ENCODE results near the gene HCN2.

The HCN2 gene

GRCh38 chr19:646779-647565 is 57.3 kb downstream of the HCN2 start:
- no peak for DNase-seq
- in situ Hi-C loops (cut with MboI; ENCODE audit: low pct_unique_long_range_greater_than_20kb, low sequenced_read_pairs), result no loop called here

- in situ Hi-C loops (cut with MboI; ENCODE audit: low pct_unique_long_range_greater_than_20kb, low sequenced_read_pairs), result no loop called here
- DNase-seq, result no peak
Measured at GRCh38 chr19:647566-648284, 58.0 kb downstream of the HCN2 start.

GRCh38 chr19:648305-648704 is 58.6 kb downstream of the HCN2 start:
- in situ Hi-C loops (cut with MboI; ENCODE audit: low pct_unique_long_range_greater_than_20kb, low sequenced_read_pairs), result no loop called here
- no peak for DNase-seq

- in situ Hi-C loops (cut with MboI; ENCODE audit: low pct_unique_long_range_greater_than_20kb, low sequenced_read_pairs), result no loop called here
Measured at GRCh38 chr19:648904-649801, 59.5 kb downstream of the HCN2 start.

GRCh38 chr19:650121-650520 is 60.4 kb downstream of the HCN2 start:
- in situ Hi-C loops (cut with MboI; ENCODE audit: low pct_unique_long_range_greater_than_20kb, low sequenced_read_pairs), result no loop called here
- DNase-seq, result no peak

More at GRCh38 chr19:648904-649801, 59.5 kb downstream of the HCN2 start:
- no peak for DNase-seq

DNA sequence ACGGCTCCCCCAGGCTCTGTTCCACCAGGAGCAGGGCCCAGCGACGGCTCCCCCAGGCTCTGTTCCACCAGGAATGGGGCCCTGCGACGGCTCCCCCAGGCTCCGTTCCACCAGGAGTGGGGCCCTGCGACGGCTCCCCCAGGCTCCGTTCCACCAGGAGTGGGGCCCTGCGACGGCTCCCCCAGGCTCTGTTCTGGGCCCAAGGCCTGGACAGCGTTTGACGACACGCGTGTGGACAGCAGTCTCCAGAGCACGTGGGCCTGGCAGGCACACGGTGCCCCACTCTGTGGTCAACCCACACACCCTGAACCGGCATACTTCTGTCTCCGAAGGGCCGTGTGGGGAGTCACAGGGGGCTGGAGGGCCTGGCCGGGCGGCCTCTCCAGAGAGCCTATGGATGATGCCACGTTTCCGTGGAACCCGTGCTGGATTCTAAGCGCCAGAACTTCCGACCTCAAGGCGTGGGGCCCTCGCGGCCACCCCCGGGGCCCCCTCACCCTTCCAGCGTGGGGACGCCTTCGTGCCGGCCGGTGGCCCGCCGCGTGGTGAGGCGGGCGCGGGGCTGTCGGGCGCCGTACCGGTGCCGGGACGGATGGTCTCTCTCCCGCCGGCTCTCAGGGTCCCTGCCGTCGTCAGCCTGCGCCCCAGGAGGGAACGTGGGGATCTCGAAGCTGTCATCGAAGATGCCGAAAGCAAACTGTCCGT is 61.6 kb downstream of the HCN2 start:
- in situ Hi-C loops (cut with MboI; ENCODE audit: low pct_unique_long_range_greater_than_20kb, low sequenced_read_pairs), result no loop called here

DNA sequence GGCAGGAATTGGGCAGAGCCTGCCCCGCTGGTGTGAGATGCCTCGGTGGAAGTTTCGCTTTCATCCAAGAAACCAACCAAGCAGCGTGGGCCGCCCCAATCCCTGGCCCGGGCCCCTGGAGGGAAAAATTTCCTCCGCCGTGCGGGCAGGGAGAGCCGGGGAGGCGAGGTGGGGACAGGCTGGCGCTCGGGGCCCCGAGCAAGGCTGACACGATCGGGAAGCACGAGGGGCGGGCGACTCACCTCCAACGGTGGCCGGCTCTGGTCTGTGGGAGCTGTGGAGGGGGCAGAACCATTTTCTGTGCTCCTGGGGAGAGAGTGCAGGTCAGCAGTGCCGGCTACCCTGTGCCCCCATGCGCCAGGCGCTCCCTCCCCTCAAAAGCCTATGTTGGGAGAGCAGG is 62.3 kb downstream of the HCN2 start:
- in situ Hi-C loops (cut with MboI; ENCODE audit: low pct_unique_long_range_greater_than_20kb, low sequenced_read_pairs), result no loop called here

More for the DNA sequence above, 61.6 kb downstream of the HCN2 start:
- no peak for DNase-seq

DNA sequence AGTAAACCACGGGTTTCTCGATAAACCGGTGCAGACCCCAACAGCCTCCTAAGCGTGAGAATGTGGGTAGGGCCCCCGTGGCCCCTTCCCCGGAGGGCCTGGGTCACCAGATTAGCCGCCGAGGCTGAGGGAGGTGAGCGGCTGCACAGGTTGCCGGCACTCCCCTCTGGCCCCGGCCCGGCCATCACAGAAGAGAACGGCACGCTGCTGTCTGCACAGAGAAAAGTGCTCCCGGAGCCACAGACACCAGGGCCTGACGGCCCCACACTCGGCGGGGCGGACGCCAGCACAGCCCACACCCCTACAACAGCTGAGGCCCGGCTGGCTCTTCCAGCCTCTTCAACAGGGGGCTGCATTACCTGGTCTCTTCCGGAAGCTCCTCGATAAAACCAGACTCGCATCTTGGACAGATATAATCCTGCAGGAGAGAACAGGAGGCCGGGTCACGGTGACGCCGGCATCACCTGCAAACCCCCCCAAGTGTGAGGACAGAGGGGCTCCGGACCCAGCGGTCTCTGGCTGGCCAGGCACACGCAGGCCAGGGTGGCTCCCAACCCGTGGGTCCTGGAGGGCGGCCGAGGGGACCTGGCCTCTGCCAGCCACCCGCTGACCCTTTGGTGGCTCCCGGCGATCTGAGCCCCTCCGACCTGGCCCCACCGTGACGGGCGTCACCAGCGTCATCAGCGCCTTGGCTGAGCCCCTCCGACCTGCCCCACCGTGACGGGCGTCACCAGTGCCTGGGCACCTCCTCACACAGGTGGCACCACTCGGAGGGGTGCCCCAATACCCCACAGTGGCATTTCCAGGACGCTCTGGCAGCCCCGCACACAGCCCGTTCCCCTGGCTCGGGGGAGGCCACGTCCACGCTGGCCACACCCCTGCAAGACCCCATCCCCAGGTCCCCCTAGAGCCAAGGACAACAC is 63.0 kb downstream of the HCN2 start:
- no peak for DNase-seq
- in situ Hi-C loops (cut with MboI; ENCODE audit: low pct_unique_long_range_greater_than_20kb, low sequenced_read_pairs), result no loop called here

More for the DNA sequence above, 62.3 kb downstream of the HCN2 start:
- no peak for DNase-seq

DNA sequence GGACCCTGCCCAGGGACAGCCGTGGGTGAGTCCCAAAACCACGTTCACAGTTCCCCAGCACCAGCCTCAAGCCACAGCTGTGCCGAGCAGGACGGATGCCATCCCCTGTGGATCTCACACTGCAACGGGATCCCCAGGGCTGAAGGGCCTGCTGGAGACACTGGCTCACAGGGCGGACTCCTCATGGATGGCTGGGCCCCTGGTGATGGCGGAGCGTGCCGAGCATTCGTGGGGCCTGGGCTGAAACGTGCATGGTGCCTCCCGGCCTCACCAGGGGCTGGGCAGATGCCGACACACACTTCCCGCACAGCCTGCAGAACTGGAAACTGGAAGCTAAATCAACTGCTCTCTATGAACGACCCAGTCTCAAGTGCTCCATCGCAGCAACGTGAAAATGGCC is 63.7 kb downstream of the HCN2 start:
- no peak for DNase-seq
- in situ Hi-C loops (cut with MboI; ENCODE audit: low pct_unique_long_range_greater_than_20kb, low sequenced_read_pairs), result no loop called here

- DNase-seq, result no peak
- in situ Hi-C loops (cut with MboI; ENCODE audit: low pct_unique_long_range_greater_than_20kb, low sequenced_read_pairs), result no loop called here
Measured at GRCh38 chr19:655691-656090, 66.0 kb downstream of the HCN2 start.

GRCh38 chr19:656751-657559 is 67.3 kb downstream of the HCN2 start:
- no peak for DNase-seq
- in situ Hi-C loops (cut with MboI; ENCODE audit: low pct_unique_long_range_greater_than_20kb, low sequenced_read_pairs), result no loop called here

DNA sequence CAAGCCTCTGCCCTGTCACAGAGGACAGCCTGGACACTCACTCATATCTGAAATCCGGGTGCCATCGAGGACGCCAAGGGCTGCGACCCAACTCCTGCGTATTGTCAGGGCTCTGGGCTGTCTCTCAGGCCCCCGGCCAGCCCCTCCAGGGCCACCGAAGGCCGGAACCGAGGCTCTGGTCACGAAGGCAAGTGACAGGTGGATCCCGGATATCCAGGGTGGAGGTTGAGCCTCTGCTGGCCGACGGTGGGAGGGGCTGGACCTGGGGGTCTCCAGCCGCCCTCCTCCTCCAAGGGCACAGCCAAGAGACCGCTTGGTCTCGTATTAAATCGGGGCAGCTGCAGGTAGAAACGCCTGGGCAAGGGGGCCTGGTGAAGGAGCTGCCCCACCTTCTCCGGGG is 67.9 kb downstream of the HCN2 start:
- DNase-seq, result no peak
- in situ Hi-C loops (cut with MboI; ENCODE audit: low pct_unique_long_range_greater_than_20kb, low sequenced_read_pairs), result no loop called here

DNA sequence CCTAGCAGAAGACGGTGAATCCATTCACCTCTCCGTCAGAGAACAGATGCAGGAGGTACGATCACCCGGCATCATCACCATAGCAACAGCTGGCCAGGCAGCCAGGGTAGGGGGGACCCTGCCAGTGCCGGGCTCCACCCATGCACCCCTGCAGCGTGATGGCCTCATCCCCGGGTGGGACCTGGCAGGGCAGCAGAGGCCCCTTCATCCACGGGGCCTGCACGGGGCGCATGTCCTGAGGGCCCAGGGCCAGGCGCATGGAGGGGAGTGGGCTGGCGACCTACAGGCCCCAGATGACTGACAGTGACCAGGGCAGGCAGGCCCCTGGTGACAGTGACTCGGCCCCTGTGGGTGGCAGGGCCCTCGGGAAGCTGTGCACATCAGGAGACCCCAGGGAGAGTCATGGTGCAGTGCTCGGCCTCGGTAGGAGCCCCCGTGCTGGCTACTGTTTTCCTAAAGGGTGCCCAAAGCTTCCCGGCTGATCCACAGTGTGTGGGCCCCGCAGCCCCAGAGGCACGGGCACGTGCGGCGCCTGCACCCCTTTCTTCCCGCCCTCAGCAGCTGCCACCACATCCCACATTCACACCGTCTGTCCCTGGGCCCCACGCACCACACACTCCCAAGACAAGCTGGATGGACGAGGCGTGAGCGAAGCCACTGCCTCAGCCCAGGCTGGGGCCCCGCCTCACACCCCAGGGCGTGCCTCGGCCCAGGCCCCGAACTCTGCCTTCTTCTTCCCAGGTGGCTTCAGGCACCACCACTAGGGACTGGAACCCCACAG is 68.6 kb downstream of the HCN2 start:
- no peak for DNase-seq
- in situ Hi-C loops (cut with MboI; ENCODE audit: low pct_unique_long_range_greater_than_20kb, low sequenced_read_pairs), result no loop called here

GRCh38 chr19:658916-659839 is 69.5 kb downstream of the HCN2 start:
- in situ Hi-C loops (cut with MboI; ENCODE audit: low pct_unique_long_range_greater_than_20kb, low sequenced_read_pairs), result no loop called here
- DNase-seq, result no peak

GRCh38 chr19:660793-661426 is 71.2 kb downstream of the HCN2 start:
- in situ Hi-C loops (cut with MboI; ENCODE audit: low pct_unique_long_range_greater_than_20kb, low sequenced_read_pairs), result no loop called here
- DNase-seq, result no peak

Data from KBM-7 (cell line).